Prostate gland (tissue), 2 donors: ENCODE results near the gene PRR19. TPM values are rescaled to one million over a fixed set of nuclear protein-coding genes. Genes with fewer than 3 reads are reported as not detected.

Experiments
- DNase-seq: peaks from one replicate; pipeline ENCODE4 v3.0.0-alpha.2; 2019; ENCODE audit warnings: low spot score
- H3K27ac ChIP-seq, 2 donors: fragments of 200-600 bp; sonication (generic); 2 replicates each; pipeline ENCODE4 v1.5.1; 2017 to 2019
- H3K27me3 ChIP-seq: fragments of 200-600 bp; sonication (generic); replicated peaks from 2 replicates; pipeline ENCODE4 v1.5.1; 2019; ENCODE audit not compliant: insufficient read depth
- H3K36me3 ChIP-seq, 2 donors: fragments of 200-600 bp; sonication (generic); 1 replicate in 1 of 2; 2 replicates in 1 of 2; pipeline versions ENCODE4 v1.5.1 to v1.8.1; 2017 to 2019
- H3K4me1 ChIP-seq: fragments of 200-600 bp; sonication (generic); replicated peaks from 2 replicates; pipeline ENCODE4 v1.5.1; 2019
- H3K4me3 ChIP-seq, 2 donors: fragments of 200-600 bp; sonication (generic); 2 replicates each; pipeline ENCODE4 v1.5.1; 2017 to 2019
- H3K9me3 ChIP-seq: fragments of 200-600 bp; sonication (generic); 2 replicates; pipeline ENCODE4 v1.5.1; 2017
- POLR2A ChIP-seq: fragments of 450-650 bp; IDR thresholded peaks from one replicate; pipeline ENCODE4 v1.6.1; 2016; ENCODE audit warnings: antibody characterized with exemption, mild to moderate bottlenecking
- POLR2AphosphoS5 ChIP-seq: sonication (generic); formaldehyde crosslinking; IDR thresholded peaks from one replicate; pipeline ENCODE4 v1.6.1; 2017; ENCODE audit warnings: antibody characterized with exemption
- WGBS: methylation state at CpG from one replicate; pipeline ENCODE4 v1.1.5; 2018; 5-methylcytosine and 5-hydroxymethylcytosine counted together
- intact Hi-C: fragments of 100-400 bp; cut with DNase I; formaldehyde crosslinking; loops from one replicate; pipeline ENCODE4 v1.14.2; 2022
- total RNA-seq, 2 donors: library from RNA; depleted of rRNA; stranded (reverse); fragments of >200 nt; gene quantifications; one replicate each; pipeline ENCODE4 v1.1.0, GENCODE V29; 2016
- TF ChIP-seq, protein P1 (sequence below), 4 experiments: fragments of 200-600 bp in 2 of 4; fragments of 450-650 bp in 2 of 4; sonication (generic) in 2 of 4; IDR thresholded peaks; 1 replicate in 3 of 4; 2 replicates in 1 of 4; pipeline ENCODE4 v1.5.1; 2016 to 2019; ENCODE audit warnings: antibody characterized with exemption in 4 of 4, mild to moderate bottlenecking in 2 of 4, moderate library complexity in 2 of 4

The PRR19 gene
- total RNA-seq, 2 donors from 2014 or later, result 0.32 to 8.4 TPM

DNA sequence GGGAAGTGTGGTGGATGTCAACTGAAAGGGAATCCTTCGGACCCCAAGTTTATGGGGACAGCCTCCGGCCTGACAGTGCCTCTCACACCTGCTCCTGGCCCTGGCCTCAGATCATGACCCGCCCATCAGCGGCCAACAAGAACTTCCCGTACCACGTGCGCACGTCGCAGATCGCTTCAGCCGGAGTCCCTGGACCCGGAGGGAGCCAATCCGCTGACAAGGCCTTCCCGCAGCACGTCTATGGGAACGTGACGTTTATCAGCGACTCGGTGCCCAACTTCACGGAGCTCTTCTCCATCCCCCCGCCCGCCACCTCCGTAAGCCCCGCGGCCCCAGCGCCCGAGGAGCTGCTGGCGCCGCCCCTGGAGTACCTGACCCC, 21.5 kb downstream of the PRR19 start:
- DNase-seq, result no peak
- Histone ChIP-seq H3K27ac (no peak overlapping the region), H3K36me3 (no peaks in the 10 kb centered on the region), H3K9me3 (no peaks in the 10 kb centered on the region), H3K27me3 (peaks cover 5% of the 10 kb centered on the region), H3K4me3 (no peak overlapping the region), H3K4me1 (peaks cover 12% of the 10 kb centered on the region)
- no peak for TF ChIP-seq POLR2AphosphoS5
- TF ChIP-seq, protein P1, sequence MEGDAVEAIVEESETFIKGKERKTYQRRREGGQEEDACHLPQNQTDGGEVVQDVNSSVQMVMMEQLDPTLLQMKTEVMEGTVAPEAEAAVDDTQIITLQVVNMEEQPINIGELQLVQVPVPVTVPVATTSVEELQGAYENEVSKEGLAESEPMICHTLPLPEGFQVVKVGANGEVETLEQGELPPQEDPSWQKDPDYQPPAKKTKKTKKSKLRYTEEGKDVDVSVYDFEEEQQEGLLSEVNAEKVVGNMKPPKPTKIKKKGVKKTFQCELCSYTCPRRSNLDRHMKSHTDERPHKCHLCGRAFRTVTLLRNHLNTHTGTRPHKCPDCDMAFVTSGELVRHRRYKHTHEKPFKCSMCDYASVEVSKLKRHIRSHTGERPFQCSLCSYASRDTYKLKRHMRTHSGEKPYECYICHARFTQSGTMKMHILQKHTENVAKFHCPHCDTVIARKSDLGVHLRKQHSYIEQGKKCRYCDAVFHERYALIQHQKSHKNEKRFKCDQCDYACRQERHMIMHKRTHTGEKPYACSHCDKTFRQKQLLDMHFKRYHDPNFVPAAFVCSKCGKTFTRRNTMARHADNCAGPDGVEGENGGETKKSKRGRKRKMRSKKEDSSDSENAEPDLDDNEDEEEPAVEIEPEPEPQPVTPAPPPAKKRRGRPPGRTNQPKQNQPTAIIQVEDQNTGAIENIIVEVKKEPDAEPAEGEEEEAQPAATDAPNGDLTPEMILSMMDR (IDR thresholded peaks at IDR 0.05), result no peak
- TF ChIP-seq POLR2A, result no peak
- intact Hi-C loops, result no loop called here
- 18% methylated on average over 26 of the region's 29 CpGs for WGBS

DNA sequence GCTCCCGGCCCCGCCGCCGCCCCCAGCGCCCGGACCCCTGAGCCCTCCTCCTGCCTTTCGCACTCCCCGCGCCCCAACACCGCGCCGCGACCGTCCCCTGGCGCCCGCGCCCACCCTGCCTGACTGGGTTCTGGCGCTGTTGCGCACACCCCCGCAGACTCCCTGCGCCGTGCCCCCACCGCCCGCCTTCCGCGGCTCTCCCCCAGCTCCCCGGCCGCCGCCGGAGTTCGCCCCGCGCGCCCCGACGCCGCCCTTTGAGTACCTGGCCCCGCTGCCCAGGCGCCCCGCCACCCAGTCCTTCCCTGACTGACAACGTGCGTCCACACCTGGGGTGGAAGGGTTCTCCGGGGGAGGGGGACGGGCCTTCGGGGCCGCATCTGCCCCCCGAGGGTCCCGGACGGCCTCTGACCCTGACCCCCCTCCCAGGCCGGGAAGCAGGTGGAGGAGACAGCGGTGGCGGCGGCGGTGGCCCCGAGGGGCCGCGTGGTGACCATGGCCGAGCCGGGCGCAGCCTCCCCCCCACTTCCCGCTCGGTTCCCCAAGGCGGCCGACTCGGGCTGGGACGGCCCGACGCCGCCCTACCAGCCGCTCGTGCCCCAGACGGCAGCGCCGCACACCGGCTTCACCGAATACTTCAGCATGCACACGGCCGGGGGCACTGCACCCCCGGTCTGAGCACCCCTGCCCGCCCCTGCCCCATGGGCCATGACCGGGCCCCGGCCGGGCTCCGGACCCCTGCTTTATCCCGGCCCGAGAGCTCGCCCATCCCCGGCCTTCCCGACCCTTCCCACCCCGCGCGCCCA, 22.1 kb downstream of the PRR19 start:
- H3K4me1 ChIP-seq, result peaks cover 12% of the 10 kb centered on the region
- H3K9me3 ChIP-seq, result no peaks in the 10 kb centered on the region
- H3K27ac ChIP-seq, result no peak overlapping the region
- 3% methylated on average over 78 of the region's 92 CpGs for WGBS
- H3K27me3 ChIP-seq, result peaks cover 5% of the 10 kb centered on the region
- TF ChIP-seq, protein P1 (IDR thresholded peaks at IDR 0.05), result peak in 1 of 4 experiments; percentile 4
- TF ChIP-seq POLR2A (no peak), POLR2AphosphoS5 (no peak)
- no peaks in the 10 kb centered on the region for H3K36me3 ChIP-seq
- DNase-seq, result no peak
- H3K4me3 ChIP-seq, result peak overlapping the region; percentile 63 to 81
- intact Hi-C loops, result no loop called here

DNA sequence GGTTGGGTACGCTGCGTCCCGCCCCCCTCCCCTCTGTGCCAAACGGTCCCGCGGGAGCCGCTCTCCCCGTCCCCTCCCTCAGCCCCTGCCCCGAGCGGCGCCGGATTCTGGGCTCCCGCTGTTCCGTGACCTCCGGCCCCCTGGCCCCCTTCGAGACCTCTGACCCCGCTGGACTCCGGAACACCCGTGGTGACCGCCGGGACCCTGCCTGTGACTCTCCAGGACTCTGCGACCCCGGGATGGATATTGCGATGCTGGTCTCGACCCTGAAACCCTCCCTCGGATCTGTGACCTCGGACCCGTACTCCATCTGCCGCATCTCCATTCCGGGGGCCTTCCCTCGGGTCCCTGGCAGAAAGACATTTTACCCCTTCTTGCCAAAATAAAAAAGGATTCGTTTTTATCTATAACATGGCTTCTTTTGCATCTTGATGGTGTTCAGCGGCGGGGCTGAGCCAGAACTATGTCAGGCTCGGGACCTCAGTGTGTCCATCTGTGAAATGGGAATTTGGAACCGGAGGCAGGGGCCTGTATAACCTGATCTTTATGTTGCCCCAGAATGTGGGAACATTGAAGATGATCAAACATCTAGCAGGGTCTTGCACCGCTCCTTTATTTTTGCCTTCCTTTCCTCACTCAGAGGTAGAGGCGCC, 22.8 kb downstream of the PRR19 start:
- Histone ChIP-seq H3K4me3 (peak overlapping the region; percentile 63 to 81), H3K36me3 (no peaks in the 10 kb centered on the region), H3K27me3 (peaks cover 5% of the 10 kb centered on the region), H3K4me1 (peaks cover 12% of the 10 kb centered on the region), H3K27ac (peak overlapping the region in 1 of 2 donors; percentile 63), H3K9me3 (no peaks in the 10 kb centered on the region)
- 4% methylated on average over 36 of the region's 38 CpGs for WGBS
- intact Hi-C loops, result loop anchor here (5.0 kb wide), 1 partner anchor 73 kb away; no protein-coding TSS in a partner anchor
- no peak for DNase-seq
- TF ChIP-seq POLR2AphosphoS5, result no peak
- TF ChIP-seq, protein P1 (IDR thresholded peaks at IDR 0.05), result no peak

DNA sequence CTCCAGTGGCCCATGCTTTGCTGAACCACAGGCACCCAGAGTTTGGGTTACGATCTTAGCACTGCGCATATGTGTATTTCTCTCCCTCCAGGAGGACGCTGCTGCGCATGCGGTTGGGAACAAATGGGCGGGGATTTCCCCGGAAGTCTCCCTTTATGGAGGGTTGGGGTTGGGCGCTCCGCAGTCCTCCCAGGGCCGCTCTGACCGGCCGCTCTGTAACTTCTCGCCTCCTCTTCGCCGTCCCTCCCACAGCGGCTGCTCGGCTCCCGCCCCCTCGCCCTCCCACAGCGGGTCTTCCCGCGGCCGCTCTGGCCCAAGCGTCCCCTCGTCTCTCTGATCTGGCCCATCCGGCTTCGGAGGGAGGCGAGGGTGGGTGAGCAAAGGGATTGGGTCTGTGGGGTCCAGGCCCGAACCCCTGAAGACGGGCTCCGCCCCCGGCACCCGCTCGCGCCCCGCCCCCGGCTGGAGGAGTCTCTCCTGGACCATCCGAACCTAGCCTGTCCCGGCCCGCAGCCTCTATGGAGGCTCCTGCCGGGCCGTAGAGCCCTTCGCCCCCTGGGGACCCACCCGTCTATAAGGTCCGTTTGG, 23.5 kb downstream of the PRR19 start, which contains the start of gene MEGF8:
MEGF8 (plus strand) TSS at position 328 of the 588 bp plus-strand sequence. CDS start 609 bp downstream, outside the sequence.
- Histone ChIP-seq H3K4me3 (peak within 1 kb of the TSS; percentile 63 to 81), H3K4me1 (peaks cover 12% of the 10 kb centered on the region), H3K27ac (peak within 1 kb of the TSS; percentile 63 to 75), H3K9me3 (no peaks in the 10 kb centered on the region), H3K27me3 (peaks cover 5% of the 10 kb centered on the region), H3K36me3 (no peaks in the 10 kb centered on the region)
- WGBS, result under 1% methylated on average over 45 of the region's 45 CpGs
- intact Hi-C loops, result loop anchor here (5.0 kb wide), 1 partner anchor 72 kb away; no protein-coding TSS in a partner anchor
- peak; percentile 77 for TF ChIP-seq POLR2A
- peak; percentile 100 for TF ChIP-seq POLR2AphosphoS5
- TF ChIP-seq, protein P1 (IDR thresholded peaks at IDR 0.05), result peak; percentile 30 to 96 (median 90)
- peak; percentile 96 for DNase-seq
